Measurements from ENCODE around the gene RPS4Y1. TPM values are rescaled to one million over a fixed set of nuclear protein-coding genes. Genes with fewer than 3 reads are reported as not detected.

The RPS4Y1 gene
- total RNA-seq = 0.33 and 0.50 TPM in 2 replicates

DNA sequence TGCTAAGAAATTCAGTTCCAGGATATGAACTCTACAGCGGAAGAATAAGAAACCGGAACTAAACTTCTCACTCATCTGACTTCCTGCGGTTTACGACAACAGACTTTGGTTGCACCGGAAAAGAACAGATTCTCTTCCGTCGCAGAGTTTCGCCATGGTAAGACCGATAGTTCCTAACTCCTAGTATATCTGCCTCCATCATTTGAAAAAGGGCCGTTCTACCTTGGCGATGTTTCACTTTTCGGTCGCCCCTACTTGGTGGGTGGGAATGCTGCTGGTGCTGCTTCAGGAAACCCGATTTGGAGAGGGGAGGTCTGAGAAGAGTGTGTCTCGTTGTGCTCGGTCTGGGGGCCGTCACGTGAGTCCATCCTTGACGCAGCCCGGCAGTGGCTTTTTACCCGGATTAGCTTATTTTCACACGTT lies at the start of gene RPS4Y1:
TSS of gene RPS4Y1 (plus strand) at position 132 of the 423 bp plus-strand sequence. CDS start at position 155, 23 bp downstream.

Other genes starting within 250 kb of the RPS4Y1 start
- not detected in 2 replicates for gene SRY, start 53.9 kb upstream of the RPS4Y1 start, total RNA-seq
- gene ZFY, start 93.8 kb downstream of the RPS4Y1 start, total RNA-seq = not detected in 2 replicates

Measured in uterine smooth muscle cell (primary cell).